ENCODE data around the gene LRRC66. TPM values are rescaled to one million over a fixed set of nuclear protein-coding genes. Genes with fewer than 3 reads are reported as not detected.

LRRC66 gene
- total and polyA plus RNA-seq, 2 of the 8 experiments (the other 6 are each of a cell fraction or from before 2014, with no cell fraction given) = 0.05 to 0.11 TPM

- no peak overlapping the region for H3K14ac ChIP-seq (ENCODE audit: insufficient read length)
- no peak overlapping the region for H4K91ac ChIP-seq (replicated peaks; ENCODE audit: insufficient read length, low read length)
- H3K79me1 ChIP-seq (ENCODE audit: low read depth, low read length) = no peaks in the 10 kb centered on the region
- no peaks in the 10 kb centered on the region for H3K27me3 ChIP-seq (replicated peaks in 1 of 4; ENCODE audit: control insufficient read depth in 3 of 4, extremely low read depth in 1 of 4, insufficient read depth in 3 of 4, low read length in 3 of 4)
- no peaks in the 10 kb centered on the region for H3K9me3 ChIP-seq (ENCODE audit: insufficient read depth in 2 of 2, low read depth in 1 of 2, low read length in 1 of 2)
- H3K56ac ChIP-seq (replicated peaks; ENCODE audit: insufficient read length, low read depth, low read length) = no peak overlapping the region
- no peak overlapping the region for H3K9ac ChIP-seq (replicated peaks in 1 of 4; ENCODE audit: extremely low read depth in 1 of 4, low read depth in 3 of 4, low read length in 3 of 4)
- no peaks in the 10 kb centered on the region for H4K20me1 ChIP-seq (replicated peaks in 1 of 2; ENCODE audit: control insufficient read depth in 1 of 2, insufficient read depth in 2 of 2, low read length in 2 of 2)
- no peak overlapping the region for H3K23ac ChIP-seq (ENCODE audit: insufficient read length)
- H3K79me2 ChIP-seq (ENCODE audit: control insufficient read depth in 1 of 2, insufficient read depth in 2 of 2, low read length in 2 of 2) = no peaks in the 10 kb centered on the region
- no peak overlapping the region for H3K27ac ChIP-seq (ENCODE audit: low read depth, low read length)
- DNase-seq (ENCODE audit: low read depth in 1 of 2, low spot score in 2 of 2) = no peak
- no peak overlapping the region for H2AFZ ChIP-seq (ENCODE audit: low read length)
- H3K4me1 ChIP-seq (replicated peaks in 1 of 4; ENCODE audit: control insufficient read depth in 3 of 4, insufficient read depth in 4 of 4, low read length in 3 of 4) = peaks cover 0 to 1% (median 0%) of the 10 kb centered on the region in 4 experiments; a peak in 1 of 7 replicates
- H3K23me2 ChIP-seq (ENCODE audit: low read depth, low read length) = no peaks in the 10 kb centered on the region
- H4K8ac ChIP-seq (ENCODE audit: extremely low read depth, insufficient read depth, low read length) = no peak overlapping the region
- H4K5ac ChIP-seq (ENCODE audit: insufficient read length, low read depth, low read length) = no peak overlapping the region
- H2AK5ac ChIP-seq (ENCODE audit: low read depth, low read length) = no peak overlapping the region
- POLR2A ChIA-PET (ENCODE audit: partially characterized antibody) = no interaction called here
- H3K4ac ChIP-seq (replicated peaks; ENCODE audit: insufficient read length, low read depth, low read length) = no peak overlapping the region
- no peak overlapping the region for H2BK20ac ChIP-seq (ENCODE audit: low read length)
- no peak overlapping the region for H2BK5ac ChIP-seq (ENCODE audit: low read depth, low read length)
- TF ChIP-seq TBP (IDR thresholded peaks at IDR 0.05; ENCODE audit: low read depth, low read length) = no peak
- TF ChIP-seq NANOG (IDR thresholded peaks at IDR 0.05; ENCODE audit: insufficient read depth, low read depth, low read length, poor library complexity, severe bottlenecking) = no peak
- no peak for TF ChIP-seq RBBP5 (IDR thresholded peaks at IDR 0.05; ENCODE audit: borderline replicate concordance, low read depth, low read length)
- TF ChIP-seq KDM5A (IDR thresholded peaks at IDR 0.05; ENCODE audit: low read length) = no peak
- TF ChIP-seq CBX8 (IDR thresholded peaks at IDR 0.05; ENCODE audit: borderline replicate concordance, low read depth, low read length) = no peak
- TF ChIP-seq E2F6 (IDR thresholded peaks at IDR 0.05) = no peak
- no peak for TF ChIP-seq SP4 (IDR thresholded peaks at IDR 0.05; ENCODE audit: low read length)
- TF ChIP-seq CTCF (IDR thresholded peaks at IDR 0.05; ENCODE audit: control extremely low read depth in 1 of 3, insufficient read depth in 1 of 3, low read depth in 1 of 3, low read length in 3 of 3) = no peak
- H2BK120ac ChIP-seq (replicated peaks; ENCODE audit: low read depth, low read length) = no peak overlapping the region
- H2BK15ac ChIP-seq (ENCODE audit: low read length) = no peak overlapping the region
- no peak overlapping the region for H3K4me2 ChIP-seq (ENCODE audit: insufficient read depth in 1 of 2, low read depth in 2 of 2, low read length in 2 of 2)
- no peaks in the 10 kb centered on the region for H3K36me3 ChIP-seq (ENCODE audit: control insufficient read depth in 2 of 4, insufficient read depth in 4 of 4, low read length in 3 of 4)
- H2BK12ac ChIP-seq (ENCODE audit: low read depth, low read length) = no peak overlapping the region
- CTCF ChIA-PET (ENCODE audit: partially characterized antibody) = no interaction called here
- H3K18ac ChIP-seq (ENCODE audit: extremely low read depth, low read length) = no peak overlapping the region
- H3K4me3 ChIP-seq (ENCODE audit: extremely low read depth in 1 of 4, insufficient read depth in 2 of 4, low read depth in 3 of 4, low read length in 4 of 4) = no peak overlapping the region
- FAIRE-seq = no peak
Observed at GRCh38 chr4:52004414-52004813, 15.7 kb downstream of the LRRC66 start.
